HepG2 (cell line): ENCODE measurements around the gene WDSUB1. TPM values are rescaled to one million over a fixed set of nuclear protein-coding genes. Genes with fewer than 3 reads are reported as not detected.
A peak's percentile ranks its signal among the peaks of the same experiment; 100 is the strongest.

Experiments used
- CEBPB ChIP-seq: IDR thresholded peaks from 2 replicates; pipeline ENCODE4 v1.6.1; 2011; ENCODE audit warnings: low read depth, low read length, improper control_type of control experiment, borderline replicate concordance
- FOXA1 ChIP-seq, 2 experiments: fragments of 450-650 bp in 1 of 2; sonication (generic) in 1 of 2; formaldehyde crosslinking in 1 of 2; IDR thresholded peaks; 2 replicates each; pipeline versions ENCODE4 v1.4.0 to v1.6.1; 2016 to 2020; ENCODE audit warnings: missing genetic modification reagents in 1 of 2
- MLXIP ChIP-seq: sonication (generic); formaldehyde crosslinking; IDR thresholded peaks from 2 replicates; pipeline ENCODE4 v1.9.0; 2021; ENCODE audit warnings: missing genetic modification reagents, borderline replicate concordance
- ZMYM4 ChIP-seq: sonication (generic); formaldehyde crosslinking; IDR thresholded peaks from 2 replicates; pipeline ENCODE4 v1.8.1; 2023; ENCODE audit warnings: mild to moderate bottlenecking, missing genetic modification reagents
- polyA plus RNA-seq, 8 experiments: library from polyadenylated mRNA; depleted of rRNA in 3 of 8; stranded (reverse) in 7 of 8; unstranded in 1 of 8; fragments of >200 nt; fragmentation: Illumina TruSeq in 4 of 8; extraction: Trizol in 4 of 8; gene quantifications; 2 replicates each; pipeline versions ENCODE4 v1.2.1 to v1.2.3, GENCODE V29; 2011 to 2016; ENCODE audit warnings: low read depth in 4 of 8, missing spikeins in 1 of 8, mixed read lengths in 1 of 8; ENCODE audit not compliant: insufficient read depth in 1 of 8
- total RNA-seq, 5 experiments: library from RNA; depleted of rRNA; stranded (reverse); fragments of >200 nt; fragmentation: Illumina TruSeq; extraction: Trizol; gene quantifications; 2 replicates each; pipeline ENCODE4 v1.2.3, GENCODE V29; 2016; ENCODE audit warnings: low read depth in 1 of 5
- TF ChIP-seq, protein P1 (sequence below): sonication (generic); formaldehyde crosslinking; IDR thresholded peaks from 2 replicates; pipeline ENCODE4 v1.8.0; 2022; ENCODE audit warnings: mild to moderate bottlenecking, missing genetic modification reagents; ENCODE audit not compliant: insufficient replicate concordance
- TF ChIP-seq, protein P2 (sequence below): IDR thresholded peaks from 2 replicates; pipeline ENCODE4 v1.4.0; 2020; ENCODE audit warnings: mild to moderate bottlenecking, missing genetic modification reagents

WDSUB1 gene
- total and polyA plus RNA-seq, 2 of the 13 experiments (the other 11 are each of a cell fraction or from before 2014, with no cell fraction given): 10.1 to 10.7 TPM

GRCh38 chr2:159290289-159290907, 3.9 kb upstream of the WDSUB1 start (continued):
- TF ChIP-seq, protein P1, sequence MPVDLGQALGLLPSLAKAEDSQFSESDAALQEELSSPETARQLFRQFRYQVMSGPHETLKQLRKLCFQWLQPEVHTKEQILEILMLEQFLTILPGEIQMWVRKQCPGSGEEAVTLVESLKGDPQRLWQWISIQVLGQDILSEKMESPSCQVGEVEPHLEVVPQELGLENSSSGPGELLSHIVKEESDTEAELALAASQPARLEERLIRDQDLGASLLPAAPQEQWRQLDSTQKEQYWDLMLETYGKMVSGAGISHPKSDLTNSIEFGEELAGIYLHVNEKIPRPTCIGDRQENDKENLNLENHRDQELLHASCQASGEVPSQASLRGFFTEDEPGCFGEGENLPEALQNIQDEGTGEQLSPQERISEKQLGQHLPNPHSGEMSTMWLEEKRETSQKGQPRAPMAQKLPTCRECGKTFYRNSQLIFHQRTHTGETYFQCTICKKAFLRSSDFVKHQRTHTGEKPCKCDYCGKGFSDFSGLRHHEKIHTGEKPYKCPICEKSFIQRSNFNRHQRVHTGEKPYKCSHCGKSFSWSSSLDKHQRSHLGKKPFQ (CRISPR knock-in tag): no peak
- TF ChIP-seq, protein P2, sequence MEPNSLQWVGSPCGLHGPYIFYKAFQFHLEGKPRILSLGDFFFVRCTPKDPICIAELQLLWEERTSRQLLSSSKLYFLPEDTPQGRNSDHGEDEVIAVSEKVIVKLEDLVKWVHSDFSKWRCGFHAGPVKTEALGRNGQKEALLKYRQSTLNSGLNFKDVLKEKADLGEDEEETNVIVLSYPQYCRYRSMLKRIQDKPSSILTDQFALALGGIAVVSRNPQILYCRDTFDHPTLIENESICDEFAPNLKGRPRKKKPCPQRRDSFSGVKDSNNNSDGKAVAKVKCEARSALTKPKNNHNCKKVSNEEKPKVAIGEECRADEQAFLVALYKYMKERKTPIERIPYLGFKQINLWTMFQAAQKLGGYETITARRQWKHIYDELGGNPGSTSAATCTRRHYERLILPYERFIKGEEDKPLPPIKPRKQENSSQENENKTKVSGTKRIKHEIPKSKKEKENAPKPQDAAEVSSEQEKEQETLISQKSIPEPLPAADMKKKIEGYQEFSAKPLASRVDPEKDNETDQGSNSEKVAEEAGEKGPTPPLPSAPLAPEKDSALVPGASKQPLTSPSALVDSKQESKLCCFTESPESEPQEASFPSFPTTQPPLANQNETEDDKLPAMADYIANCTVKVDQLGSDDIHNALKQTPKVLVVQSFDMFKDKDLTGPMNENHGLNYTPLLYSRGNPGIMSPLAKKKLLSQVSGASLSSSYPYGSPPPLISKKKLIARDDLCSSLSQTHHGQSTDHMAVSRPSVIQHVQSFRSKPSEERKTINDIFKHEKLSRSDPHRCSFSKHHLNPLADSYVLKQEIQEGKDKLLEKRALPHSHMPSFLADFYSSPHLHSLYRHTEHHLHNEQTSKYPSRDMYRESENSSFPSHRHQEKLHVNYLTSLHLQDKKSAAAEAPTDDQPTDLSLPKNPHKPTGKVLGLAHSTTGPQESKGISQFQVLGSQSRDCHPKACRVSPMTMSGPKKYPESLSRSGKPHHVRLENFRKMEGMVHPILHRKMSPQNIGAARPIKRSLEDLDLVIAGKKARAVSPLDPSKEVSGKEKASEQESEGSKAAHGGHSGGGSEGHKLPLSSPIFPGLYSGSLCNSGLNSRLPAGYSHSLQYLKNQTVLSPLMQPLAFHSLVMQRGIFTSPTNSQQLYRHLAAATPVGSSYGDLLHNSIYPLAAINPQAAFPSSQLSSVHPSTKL (CRISPR knock-in tag): 0 out of 2 replicates have a peak, but pooled peaks have one; percentile 23
- TF ChIP-seq CEBPB (peak; percentile 42; the same call in 1 of the 2 replicates), MLXIP (CRISPR knock-in tag) (no peak), ZMYM4 (no peak), FOXA1 (IDR thresholded peaks at IDR 0.05) (no peak), FOXA1 (CRISPR knock-in tag; IDR thresholded peaks at IDR 0.05) (peak; percentile 44; the same call in 1 of the 2 replicates)
